Sigmoid colon (tissue), 7 donors: ENCODE results near the gene DMPK. TPM values are rescaled to one million over a fixed set of nuclear protein-coding genes. Genes with fewer than 3 reads are reported as not detected.

Experiments
- DNase-seq: peaks from one replicate; pipeline ENCODE4 v3.0.0-alpha.2; 2019
- H3K27ac ChIP-seq, 4 donors: fragments of 200-600 bp; sonication (generic); one replicate each; pipeline ENCODE4 v1.5.1; 2016 to 2019; ENCODE audit warnings: mild to moderate bottlenecking in 1 of 4
- H3K27me3 ChIP-seq, 3 donors: fragments of 200-600 bp; sonication (generic); one replicate each; pipeline ENCODE4 v1.5.1; 2019; ENCODE audit warnings: mild to moderate bottlenecking in 1 of 3
- H3K36me3 ChIP-seq, 4 donors: fragments of 200-600 bp; sonication (generic); one replicate each; pipeline ENCODE4 v1.5.1; 2016 to 2019
- H3K4me1 ChIP-seq, 4 donors: fragments of 200-600 bp; sonication (generic); one replicate each; pipeline ENCODE4 v1.5.1; 2017 to 2019
- H3K4me3 ChIP-seq, 4 donors: fragments of 200-600 bp; sonication (generic); one replicate each; pipeline ENCODE4 v1.5.1; 2017 to 2019; ENCODE audit warnings: mild to moderate bottlenecking in 2 of 4, moderate library complexity in 1 of 4
- H3K9me3 ChIP-seq, 4 donors: fragments of 200-600 bp in 3 of 4; sonication (generic) in 3 of 4; one replicate each; pipeline versions ENCODE4 v1.5.1 to v1.6.1; 2013 to 2019
- CTCF ChIP-seq, 4 experiments: fragments of 450-650 bp in 3 of 4; fragments of 200-600 bp in 1 of 4; IDR thresholded peaks; one replicate each; pipeline ENCODE4 v1.5.1; 2016 to 2019; ENCODE audit warnings: antibody characterized with exemption in 4 of 4, mild to moderate bottlenecking in 3 of 4, moderate library complexity in 2 of 4
- EP300 ChIP-seq, 4 donors: sonication (generic); formaldehyde crosslinking; IDR thresholded peaks; one replicate each; pipeline ENCODE4 v1.6.1; 2017; ENCODE audit warnings: antibody characterized with exemption in 4 of 4
- POLR2A ChIP-seq, 2 donors: fragments of 450-650 bp; IDR thresholded peaks; one replicate each; pipeline ENCODE4 v1.6.1; 2016; ENCODE audit warnings: antibody characterized with exemption in 2 of 2, mild to moderate bottlenecking in 2 of 2, moderate library complexity in 2 of 2
- POLR2AphosphoS5 ChIP-seq, 4 donors: sonication (generic); formaldehyde crosslinking; IDR thresholded peaks; one replicate each; pipeline ENCODE4 v1.6.1; 2017; ENCODE audit warnings: antibody characterized with exemption in 4 of 4
- WGBS, 2 donors: extraction: QIAGEN DNeasy Blood & Tissue Kit; methylation state at CpG; one replicate each; pipeline ENCODE4 v1.1.7; 2013; 5-methylcytosine and 5-hydroxymethylcytosine counted together
- intact Hi-C: fragments of 100-400 bp; cut with DNase I; formaldehyde crosslinking; loops from one replicate; pipeline ENCODE4 v1.15.1; 2023
- polyA plus RNA-seq, 3 donors: library from polyadenylated mRNA; stranded (reverse); fragments of 200-250 nt; gene quantifications; one replicate each; pipeline ENCODE4 v1.2.3, GENCODE V29; 2013
- total RNA-seq, 4 donors: library from RNA; depleted of rRNA; stranded (reverse); fragments of >200 nt; gene quantifications; one replicate each; pipeline ENCODE4 v1.1.0, GENCODE V29; 2016
- donor health status: healthy with polysubstance abuse.
- donor health status: Bipolar disorder and iron deficiency.
- donor health status: healthy.

Gene DMPK
- total and polyA plus RNA-seq, 7 donors = 7.2 to 219 (median 62.2) TPM

- peak within 1 kb of the TSS; percentile 89 to 99 (median 98) for H3K27ac ChIP-seq
- peak; percentile 99 for DNase-seq
- H3K9me3 ChIP-seq = no peaks in the 10 kb centered on the region
- 0 to 1% methylated on average over 70 of the region's 70 CpGs for WGBS, 2 donors
- peaks cover 3 to 59% (median 45%) of the 10 kb centered on the region in 4 donors for H3K4me1 ChIP-seq
- intact Hi-C loops = loop anchor here (2.0 kb wide), 1 partner anchor 38 kb away; the partner anchor contains the start of gene FBXO46
- peak in 1 of 4 donors; percentile 81 for TF ChIP-seq EP300 (IDR thresholded peaks at IDR 0.05)
- no peak for TF ChIP-seq CTCF (IDR thresholded peaks at IDR 0.05)
- peak; percentile 93 to 95 for TF ChIP-seq POLR2A (IDR thresholded peaks at IDR 0.05)
- TF ChIP-seq POLR2AphosphoS5 (IDR thresholded peaks at IDR 0.05) = peak; percentile 91 to 97 (median 96)
- no peaks in the 10 kb centered on the region for H3K27me3 ChIP-seq
- H3K4me3 ChIP-seq = peak within 1 kb of the TSS; percentile 64 to 93 (median 84)
- H3K36me3 ChIP-seq = peaks cover 0 to 30% (median 22%) of the 10 kb centered on the region in 4 donors
These were observed 13.1 kb downstream of the DMPK start, which contains the start of gene SIX5 for GRCh38 chr19:45768984-45769782. Gene SIX5 (minus strand): TSS chr19:45769252. CDS start chr19:45768844, 408 bp downstream.

- no peaks in the 10 kb centered on the region for H3K9me3 ChIP-seq
- no peak for TF ChIP-seq EP300 (IDR thresholded peaks at IDR 0.05)
- TF ChIP-seq CTCF (IDR thresholded peaks at IDR 0.05) = no peak
- TF ChIP-seq POLR2AphosphoS5 (IDR thresholded peaks at IDR 0.05) = no peak
- TF ChIP-seq POLR2A (IDR thresholded peaks at IDR 0.05) = no peak
- intact Hi-C loops = loop anchor here (2.0 kb wide), 1 partner anchor 38 kb away; the partner anchor contains the start of gene FBXO46
- peak; percentile 86 for DNase-seq
- H3K27me3 ChIP-seq = no peaks in the 10 kb centered on the region
- 1 to 2% methylated on average over 33 of the region's 33 CpGs for WGBS, 2 donors
- peak overlapping the region; percentile 64 to 93 (median 84) for H3K4me3 ChIP-seq
- H3K36me3 ChIP-seq = peaks cover 0 to 26% (median 19%) of the 10 kb centered on the region in 4 donors
- peak overlapping the region; percentile 89 to 99 (median 98) for H3K27ac ChIP-seq
- peaks cover 3 to 65% (median 51%) of the 10 kb centered on the region in 4 donors for H3K4me1 ChIP-seq
These were observed 13.7 kb downstream of the DMPK start for GRCh38 chr19:45768655-45768983.

GRCh38 chr19:45767881-45768654, 14.2 kb downstream of the DMPK start:
- peaks cover 0 to 21% (median 13%) of the 10 kb centered on the region in 4 donors for H3K36me3 ChIP-seq
- DNase-seq = peak; percentile 91
- no peaks in the 10 kb centered on the region for H3K27me3 ChIP-seq
- peak overlapping the region; percentile 89 to 99 (median 98) for H3K27ac ChIP-seq
- H3K4me1 ChIP-seq = peaks cover 3 to 68% (median 55%) of the 10 kb centered on the region in 4 donors
- intact Hi-C loops = loop anchor here (2.0 kb wide), 3 partner anchors 37 to 75 kb away; partner anchors contain the start of genes FBXO46 and QPCTL
- peak overlapping the region; percentile 64 to 93 (median 84) for H3K4me3 ChIP-seq
- WGBS, 2 donors = 1 to 2% methylated on average over 102 of the region's 102 CpGs
- TF ChIP-seq POLR2A (IDR thresholded peaks at IDR 0.05) (peak; percentile 24 to 36), CTCF (IDR thresholded peaks at IDR 0.05) (no peak), POLR2AphosphoS5 (IDR thresholded peaks at IDR 0.05) (peak; percentile 69 to 86 (median 76)), EP300 (IDR thresholded peaks at IDR 0.05) (no peak)
- no peaks in the 10 kb centered on the region for H3K9me3 ChIP-seq

- peak overlapping the region; percentile 89 to 99 (median 98) for H3K27ac ChIP-seq
- no peaks in the 10 kb centered on the region for H3K27me3 ChIP-seq
- WGBS, 2 donors = 7 to 29% methylated on average over 31 of the region's 31 CpGs
- peak; percentile 92 for DNase-seq
- H3K9me3 ChIP-seq = no peaks in the 10 kb centered on the region
- intact Hi-C loops = loop anchor here (2.0 kb wide), 2 partner anchors 51 to 75 kb away; partner anchors contain the start of gene QPCTL
- peak overlapping the region; percentile 64 to 93 (median 84) for H3K4me3 ChIP-seq
- TF ChIP-seq POLR2A (IDR thresholded peaks at IDR 0.05) = peak; percentile 72 to 80
- TF ChIP-seq EP300 (IDR thresholded peaks at IDR 0.05) = no peak
- no peak for TF ChIP-seq CTCF (IDR thresholded peaks at IDR 0.05)
- peak; percentile 79 to 92 (median 88) for TF ChIP-seq POLR2AphosphoS5 (IDR thresholded peaks at IDR 0.05)
- peaks cover 0 to 14% (median 8%) of the 10 kb centered on the region in 4 donors for H3K36me3 ChIP-seq
- H3K4me1 ChIP-seq = peaks cover 3 to 68% (median 55%) of the 10 kb centered on the region in 4 donors
These were observed 14.8 kb downstream of the DMPK start for GRCh38 chr19:45767410-45767880.
